SK-N-MC (cell line): ENCODE data around the gene ADGRA1.

ENCODE experiments used
- DNase-seq: peaks from one replicate; pipeline ENCODE4 v3.0.0-alpha.2; 2011; ENCODE audit warnings: low read depth, low spot score
- H3K27ac ChIP-seq: fragments of 200-600 bp; sonication (generic); 2 replicates; pipeline ENCODE4 v1.5.1; 2016; ENCODE audit warnings: mixed run types
- H3K36me3 ChIP-seq: fragments of 200-600 bp; sonication (generic); 2 replicates; pipeline ENCODE4 v1.6.1; 2017; ENCODE audit warnings: antibody characterized with exemption, low read length, mixed read lengths; ENCODE audit not compliant: insufficient read depth
- H3K4me3 ChIP-seq: fragments of 200-600 bp; sonication (generic); 2 replicates; pipeline ENCODE4 v1.5.1; 2016
- H3K9ac ChIP-seq: fragments of 200-600 bp; sonication (generic); 2 replicates; pipeline ENCODE4 v1.8.0; 2017; ENCODE audit warnings: mixed run types, mixed read lengths; ENCODE audit not compliant: insufficient read length
- H3K9me3 ChIP-seq: fragments of 200-600 bp; sonication (generic); 2 replicates; pipeline ENCODE4 v1.6.1; 2017; ENCODE audit warnings: low read depth, mild to moderate bottlenecking, antibody characterized with exemption, low read length, moderate library complexity, mixed read lengths
- EZH2 ChIP-seq: fragments of 200-600 bp; sonication (generic); IDR thresholded peaks from one replicate; pipeline ENCODE4 v1.6.1; 2017; ENCODE audit warnings: antibody characterized with exemption
- FOXP2 ChIP-seq: optimal IDR thresholded peaks from 2 replicates; pipeline ENCODE3; 2011; ENCODE audit warnings: mild to moderate bottlenecking, moderate library complexity; ENCODE audit not compliant: insufficient read depth; ENCODE audit errors: extremely low read length, control extremely low read depth
- POLR2AphosphoS5 ChIP-seq: IDR thresholded peaks from 2 replicates; pipeline ENCODE4 v1.6.1; 2012; ENCODE audit warnings: mild to moderate bottlenecking, low read depth, low read length, borderline replicate concordance

Gene ADGRA1

GRCh38 chr10:133100186-133100585, 12.5 kb downstream of the ADGRA1 start:
- Histone ChIP-seq H3K9ac (no peak overlapping the region), H3K27ac (no peak overlapping the region)
- TF ChIP-seq FOXP2: no peak
- TF ChIP-seq EZH2: no peak
- no peak for TF ChIP-seq POLR2AphosphoS5

GRCh38 chr10:133100706-133101415, 13.1 kb downstream of the ADGRA1 start:
- no peak for DNase-seq
- no peak overlapping the region for H3K9ac ChIP-seq
- no peak overlapping the region for H3K27ac ChIP-seq
- H3K9me3 ChIP-seq: no peaks in the 10 kb centered on the region
- TF ChIP-seq EZH2: no peak
- no peak for TF ChIP-seq FOXP2
- no peak for TF ChIP-seq POLR2AphosphoS5
- H3K36me3 ChIP-seq: no peaks in the 10 kb centered on the region
- H3K4me3 ChIP-seq: no peak overlapping the region

More at GRCh38 chr10:133100186-133100585, 12.5 kb downstream of the ADGRA1 start:
- no peak for DNase-seq
- Histone ChIP-seq H3K4me3 (no peak overlapping the region), H3K36me3 (no peaks in the 10 kb centered on the region), H3K9me3 (no peaks in the 10 kb centered on the region)

GRCh38 chr10:133101416-133101810, 13.7 kb downstream of the ADGRA1 start:
- DNase-seq: no peak

GRCh38 chr10:133102415-133103095, 14.8 kb downstream of the ADGRA1 start:
- no peak for TF ChIP-seq EZH2
- no peak for TF ChIP-seq POLR2AphosphoS5
- TF ChIP-seq FOXP2: no peak
- Histone ChIP-seq H3K4me3 (no peak overlapping the region), H3K9me3 (no peaks in the 10 kb centered on the region), H3K27ac (no peak overlapping the region), H3K36me3 (no peaks in the 10 kb centered on the region), H3K9ac (no peak overlapping the region)
- DNase-seq: no peak

More at GRCh38 chr10:133101416-133101810, 13.7 kb downstream of the ADGRA1 start:
- Histone ChIP-seq H3K9me3 (no peaks in the 10 kb centered on the region), H3K4me3 (no peak overlapping the region), H3K9ac (no peak overlapping the region), H3K27ac (no peak overlapping the region), H3K36me3 (no peaks in the 10 kb centered on the region)
- TF ChIP-seq EZH2 (no peak), FOXP2 (no peak), POLR2AphosphoS5 (no peak)

- H3K4me3 ChIP-seq: no peak overlapping the region
- no peak overlapping the region for H3K27ac ChIP-seq
- no peaks in the 10 kb centered on the region for H3K36me3 ChIP-seq
- no peak for DNase-seq
- H3K9ac ChIP-seq: no peak overlapping the region
- no peaks in the 10 kb centered on the region for H3K9me3 ChIP-seq
- no peak for TF ChIP-seq FOXP2
- no peak for TF ChIP-seq EZH2
- no peak for TF ChIP-seq POLR2AphosphoS5
Measured at GRCh38 chr10:133103311-133103910, 15.7 kb downstream of the ADGRA1 start.

GRCh38 chr10:133104068-133104962, 16.6 kb downstream of the ADGRA1 start:
- no peaks in the 10 kb centered on the region for H3K9me3 ChIP-seq
- no peak overlapping the region for H3K9ac ChIP-seq
- TF ChIP-seq FOXP2: no peak
- TF ChIP-seq POLR2AphosphoS5: no peak
- TF ChIP-seq EZH2: no peak
- no peak overlapping the region for H3K27ac ChIP-seq
- H3K4me3 ChIP-seq: no peak overlapping the region
- H3K36me3 ChIP-seq: no peaks in the 10 kb centered on the region
- no peak for DNase-seq

GRCh38 chr10:133104963-133105640, 17.4 kb downstream of the ADGRA1 start:
- no peak for TF ChIP-seq POLR2AphosphoS5
- no peak for TF ChIP-seq FOXP2
- no peak for TF ChIP-seq EZH2
- no peak overlapping the region for H3K27ac ChIP-seq
- no peak overlapping the region for H3K9ac ChIP-seq
- H3K36me3 ChIP-seq: no peaks in the 10 kb centered on the region
- no peaks in the 10 kb centered on the region for H3K9me3 ChIP-seq
- H3K4me3 ChIP-seq: no peak overlapping the region
- DNase-seq: no peak
